DOHH2 (cell line): Measurements from ENCODE around the gene LPAR5.

Source experiments
- EZH2phosphoT487 ChIP-seq: fragments of 200-600 bp; sonication (generic); IDR thresholded peaks from 2 replicates; pipeline ENCODE4 v1.6.1; 2017; ENCODE audit warnings: borderline replicate concordance, mild to moderate bottlenecking, antibody characterized with exemption, low read length, moderate library complexity, mixed read lengths
- TF ChIP-seq, protein P1 (sequence below): fragments of 200-600 bp; sonication (generic); IDR thresholded peaks from one replicate; pipeline ENCODE4 v1.5.1; 2014; ENCODE audit warnings: antibody characterized with exemption, mild to moderate bottlenecking, low read depth, low read length; ENCODE audit not compliant: poor library complexity, severe bottlenecking

- TF ChIP-seq, protein P1, sequence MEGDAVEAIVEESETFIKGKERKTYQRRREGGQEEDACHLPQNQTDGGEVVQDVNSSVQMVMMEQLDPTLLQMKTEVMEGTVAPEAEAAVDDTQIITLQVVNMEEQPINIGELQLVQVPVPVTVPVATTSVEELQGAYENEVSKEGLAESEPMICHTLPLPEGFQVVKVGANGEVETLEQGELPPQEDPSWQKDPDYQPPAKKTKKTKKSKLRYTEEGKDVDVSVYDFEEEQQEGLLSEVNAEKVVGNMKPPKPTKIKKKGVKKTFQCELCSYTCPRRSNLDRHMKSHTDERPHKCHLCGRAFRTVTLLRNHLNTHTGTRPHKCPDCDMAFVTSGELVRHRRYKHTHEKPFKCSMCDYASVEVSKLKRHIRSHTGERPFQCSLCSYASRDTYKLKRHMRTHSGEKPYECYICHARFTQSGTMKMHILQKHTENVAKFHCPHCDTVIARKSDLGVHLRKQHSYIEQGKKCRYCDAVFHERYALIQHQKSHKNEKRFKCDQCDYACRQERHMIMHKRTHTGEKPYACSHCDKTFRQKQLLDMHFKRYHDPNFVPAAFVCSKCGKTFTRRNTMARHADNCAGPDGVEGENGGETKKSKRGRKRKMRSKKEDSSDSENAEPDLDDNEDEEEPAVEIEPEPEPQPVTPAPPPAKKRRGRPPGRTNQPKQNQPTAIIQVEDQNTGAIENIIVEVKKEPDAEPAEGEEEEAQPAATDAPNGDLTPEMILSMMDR: no peak
- no peak for TF ChIP-seq EZH2phosphoT487
These were observed 29.2 kb downstream of the LPAR5 start for GRCh38 chr12:6606331-6607131.
